Measurements from ENCODE around the gene SEPTIN6.

GRCh38 chrX:119738742-119739141 is 45.8 kb upstream of the SEPTIN6 start:
- TF ChIP-seq POLR2A (IDR thresholded peaks at IDR 0.05) (no peak), POLR2AphosphoS5 (IDR thresholded peaks at IDR 0.05) (no peak)
- TF ChIP-seq, protein P1, sequence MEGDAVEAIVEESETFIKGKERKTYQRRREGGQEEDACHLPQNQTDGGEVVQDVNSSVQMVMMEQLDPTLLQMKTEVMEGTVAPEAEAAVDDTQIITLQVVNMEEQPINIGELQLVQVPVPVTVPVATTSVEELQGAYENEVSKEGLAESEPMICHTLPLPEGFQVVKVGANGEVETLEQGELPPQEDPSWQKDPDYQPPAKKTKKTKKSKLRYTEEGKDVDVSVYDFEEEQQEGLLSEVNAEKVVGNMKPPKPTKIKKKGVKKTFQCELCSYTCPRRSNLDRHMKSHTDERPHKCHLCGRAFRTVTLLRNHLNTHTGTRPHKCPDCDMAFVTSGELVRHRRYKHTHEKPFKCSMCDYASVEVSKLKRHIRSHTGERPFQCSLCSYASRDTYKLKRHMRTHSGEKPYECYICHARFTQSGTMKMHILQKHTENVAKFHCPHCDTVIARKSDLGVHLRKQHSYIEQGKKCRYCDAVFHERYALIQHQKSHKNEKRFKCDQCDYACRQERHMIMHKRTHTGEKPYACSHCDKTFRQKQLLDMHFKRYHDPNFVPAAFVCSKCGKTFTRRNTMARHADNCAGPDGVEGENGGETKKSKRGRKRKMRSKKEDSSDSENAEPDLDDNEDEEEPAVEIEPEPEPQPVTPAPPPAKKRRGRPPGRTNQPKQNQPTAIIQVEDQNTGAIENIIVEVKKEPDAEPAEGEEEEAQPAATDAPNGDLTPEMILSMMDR (IDR thresholded peaks at IDR 0.05), result no peak
